SKM-1 treated with dmso at 0.1 percent for 144 hours (cell line): Measurements from ENCODE around the gene GALNS.
A peak's percentile ranks its signal among the peaks of the same experiment; 100 is the strongest.

Experiments used
- DNase-seq: peaks from one replicate; lab custom pipeline; 2025; ENCODE audit not compliant: unreplicated experiment; lab: John Stamatoyannopoulos, UW

The GALNS gene

GRCh38 chr16:88820385-88821025 is 36.2 kb downstream of the GALNS start:
- DNase-seq: no peak

- no peak for DNase-seq
Observed at GRCh38 chr16:88819126-88819525, 37.6 kb downstream of the GALNS start.

GRCh38 chr16:88818575-88818874 is 38.2 kb downstream of the GALNS start:
- no peak for DNase-seq

- no peak for DNase-seq
Observed at GRCh38 chr16:88817785-88818574, 38.8 kb downstream of the GALNS start.

- no peak for DNase-seq
Observed at GRCh38 chr16:88816736-88817535, 39.8 kb downstream of the GALNS start.

GRCh38 chr16:88815901-88816589 is 40.7 kb downstream of the GALNS start:
- no peak for DNase-seq

- DNase-seq: no peak
Observed at GRCh38 chr16:88815227-88815626, 41.5 kb downstream of the GALNS start.

GRCh38 chr16:88814144-88814502 is 42.6 kb downstream of the GALNS start:
- no peak for DNase-seq

- no peak for DNase-seq
Observed at GRCh38 chr16:88813269-88814143, 43.2 kb downstream of the GALNS start.

GRCh38 chr16:88812513-88813268 is 44.1 kb downstream of the GALNS start:
- peak; percentile 74 for DNase-seq

- DNase-seq: peak; percentile 87
Observed at GRCh38 chr16:88811769-88812512, 44.8 kb downstream of the GALNS start, which contains the start of gene APRT. Gene APRT, minus strand, starts transcription at chr16:88811928. Its CDS starts 29 bp downstream, at chr16:88811899.

GRCh38 chr16:88810912-88811768 is 45.6 kb downstream of the GALNS start:
- peak; percentile 22 for DNase-seq

GRCh38 chr16:88810166-88810911 is 46.4 kb downstream of the GALNS start:
- peak; percentile 29 for DNase-seq

GRCh38 chr16:88809676-88810165 is 47.0 kb downstream of the GALNS start:
- no peak for DNase-seq

GRCh38 chr16:88809068-88809675 is 47.6 kb downstream of the GALNS start:
- DNase-seq: no peak

- DNase-seq: no peak
Observed at GRCh38 chr16:88807626-88808453, 48.9 kb downstream of the GALNS start.
